Dedifferentiated amniotic fluid mesenchymal stem cell (primary cell): ENCODE measurements around the gene COPZ1.
A peak's percentile ranks its signal among the peaks of the same experiment; 100 is the strongest.
"Not testable (repeated sequence)": the region's sequence is repeated elsewhere in the genome, so short reads cannot be mapped to it uniquely, and the experiment has no call there.

Experiments used
- DNase-seq: peaks from one replicate; pipeline ENCODE4 v3.0.0-alpha.2; 2016; ENCODE audit errors: extremely low spot score

Gene COPZ1

GRCh38 chr12:54324617-54325441, at the start of gene COPZ1:
TSS of gene COPZ1 (plus strand) at chr12:54325131. CDS start at chr12:54325164, 33 bp downstream.
- DNase-seq = peak; percentile 100

DNA sequence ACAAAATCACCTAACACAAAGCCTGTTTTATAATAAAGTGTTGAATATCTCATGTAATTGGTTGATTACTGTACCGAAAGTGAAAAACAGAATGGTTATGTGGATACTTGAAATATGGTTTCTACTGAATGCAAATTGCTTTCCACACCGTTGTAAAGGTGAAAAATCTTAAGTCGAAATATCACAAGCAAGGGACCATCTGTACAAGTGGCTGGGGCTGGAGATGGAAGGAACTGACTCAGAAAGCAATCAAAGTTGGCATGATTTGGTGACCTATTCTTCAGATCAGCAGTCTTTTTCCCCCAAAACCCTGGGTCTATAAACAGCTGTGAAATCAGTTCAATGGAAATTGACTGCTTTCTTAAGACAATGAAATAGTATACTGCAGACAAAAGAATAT, 48.6 kb upstream of the COPZ1 start:
- DNase-seq = no peak

- peak; percentile 37 for DNase-seq
These were observed 47.1 kb upstream of the COPZ1 start for GRCh38 chr12:54277823-54278276.

DNA sequence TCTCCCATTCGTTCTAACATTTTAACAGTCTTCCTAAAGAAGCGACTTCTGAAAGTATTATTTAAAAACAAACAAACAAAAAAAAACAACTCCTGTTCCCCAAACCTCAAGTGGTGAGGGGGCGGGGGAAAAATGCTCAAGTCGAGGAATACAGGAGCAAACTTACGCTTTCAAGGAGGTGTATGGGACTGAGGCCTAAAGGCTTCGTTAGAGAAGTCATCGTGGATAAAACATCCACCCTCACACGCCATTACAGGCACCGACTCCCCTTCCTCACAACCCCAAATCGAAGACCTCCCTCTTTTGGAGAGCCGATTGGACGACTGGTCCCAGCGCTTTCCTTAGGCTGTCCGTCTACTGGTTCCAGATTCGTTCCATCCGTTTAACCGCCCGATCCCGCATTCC, 45.7 kb upstream of the COPZ1 start:
- no peak for DNase-seq

DNA sequence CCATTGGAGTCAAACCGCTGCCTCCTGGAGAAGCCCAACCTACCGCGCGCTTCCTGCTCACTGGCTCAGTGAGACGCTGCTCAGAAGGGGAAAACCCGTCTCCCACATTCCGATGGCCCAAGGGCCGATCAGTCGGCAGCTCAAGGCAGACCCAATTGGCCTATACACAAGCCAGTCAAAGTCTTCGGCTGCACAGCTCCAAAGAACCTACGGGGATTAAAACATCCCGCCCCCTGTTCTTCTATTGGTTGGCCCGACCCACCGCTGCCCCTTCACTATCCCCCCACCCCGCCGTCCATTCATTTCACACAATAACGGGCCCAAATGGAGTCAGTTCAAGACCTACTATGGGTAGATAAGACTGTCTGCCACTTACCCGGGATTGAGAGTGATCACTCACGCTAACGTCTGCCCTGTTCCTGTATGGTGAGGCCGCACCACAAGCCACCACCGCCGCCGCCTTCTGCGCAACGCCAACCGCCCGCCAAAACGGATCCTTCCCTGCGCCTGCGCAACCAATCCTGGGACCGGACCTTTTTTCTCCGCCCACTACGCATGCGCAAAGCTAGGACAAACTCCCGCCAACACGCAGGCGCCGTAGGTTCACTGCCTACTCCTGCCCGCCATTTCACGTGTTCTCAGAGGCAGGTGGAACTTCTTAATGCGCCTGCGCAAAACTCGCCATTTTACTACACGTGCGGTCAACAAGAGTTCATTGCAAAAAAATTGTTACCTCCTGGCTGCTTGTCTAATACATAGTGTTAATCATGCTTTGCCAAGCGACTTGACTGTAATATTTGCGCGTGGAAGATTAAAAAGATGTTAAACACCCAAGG, 45.1 kb upstream of the COPZ1 start, which contains the start of gene CBX5:
CBX5 (minus strand) TSS at position 491 of the 836 bp plus-strand sequence. CDS start 22,472 bp downstream, outside the sequence.
- peak; percentile 100 for DNase-seq

GRCh38 chr12:54280468-54281260, 44.3 kb upstream of the COPZ1 start, which contains the start of gene HNRNPA1:
TSS of gene HNRNPA1 (plus strand) at chr12:54280726. CDS start at chr12:54280808, 82 bp downstream.
- peak; percentile 100 for DNase-seq

DNA sequence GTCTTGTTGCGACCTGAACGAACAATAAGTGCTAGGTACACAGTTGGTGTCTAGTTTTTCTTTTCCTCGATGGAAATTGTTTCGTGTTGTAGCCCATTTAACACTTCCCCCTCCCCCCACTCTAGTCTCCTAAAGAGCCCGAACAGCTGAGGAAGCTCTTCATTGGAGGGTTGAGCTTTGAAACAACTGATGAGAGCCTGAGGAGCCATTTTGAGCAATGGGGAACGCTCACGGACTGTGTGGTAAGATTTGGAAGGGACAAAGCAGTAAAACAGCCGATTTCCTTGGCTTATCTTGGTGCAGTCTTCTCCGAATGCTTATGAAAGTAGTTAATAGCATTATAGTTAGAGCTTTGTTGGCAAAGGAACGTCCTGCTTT, 43.7 kb upstream of the COPZ1 start:
- not testable (repeated sequence) for DNase-seq

GRCh38 chr12:54281694-54282093, 43.2 kb upstream of the COPZ1 start:
- not testable (repeated sequence) for DNase-seq

- no peak for DNase-seq
These were observed 41.9 kb upstream of the COPZ1 start for GRCh38 chr12:54282949-54283593.

DNA sequence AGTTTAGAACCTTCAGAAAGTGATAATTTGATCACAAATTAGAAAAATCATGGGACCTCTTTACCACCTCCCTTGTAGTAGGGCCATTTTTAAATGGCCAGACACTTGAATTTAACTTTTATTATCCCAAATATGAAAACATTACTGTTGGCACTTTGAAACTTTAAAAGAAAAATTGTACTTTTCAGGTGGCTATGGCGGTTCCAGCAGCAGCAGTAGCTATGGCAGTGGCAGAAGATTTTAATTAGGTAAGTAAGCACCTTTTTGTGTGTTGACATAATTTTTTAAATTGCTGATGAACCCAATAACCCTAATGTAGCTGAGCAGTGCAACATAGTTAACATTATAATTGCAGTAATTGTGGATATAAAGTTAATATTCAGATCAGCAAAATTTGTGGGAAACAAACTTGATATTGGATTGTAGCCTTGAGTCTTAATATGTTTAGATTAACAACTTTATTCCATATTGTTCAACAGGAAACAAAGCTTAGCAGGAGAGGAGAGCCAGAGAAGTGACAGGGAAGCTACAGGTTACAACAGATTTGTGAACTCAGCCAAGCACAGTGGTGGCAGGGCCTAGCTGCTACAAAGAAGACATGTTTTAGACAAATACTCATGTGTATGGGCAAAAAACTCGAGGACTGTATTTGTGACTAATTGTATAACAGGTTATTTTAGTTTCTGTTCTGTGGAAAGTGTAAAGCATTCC, 40.7 kb upstream of the COPZ1 start:
- not testable (repeated sequence) for DNase-seq

DNA sequence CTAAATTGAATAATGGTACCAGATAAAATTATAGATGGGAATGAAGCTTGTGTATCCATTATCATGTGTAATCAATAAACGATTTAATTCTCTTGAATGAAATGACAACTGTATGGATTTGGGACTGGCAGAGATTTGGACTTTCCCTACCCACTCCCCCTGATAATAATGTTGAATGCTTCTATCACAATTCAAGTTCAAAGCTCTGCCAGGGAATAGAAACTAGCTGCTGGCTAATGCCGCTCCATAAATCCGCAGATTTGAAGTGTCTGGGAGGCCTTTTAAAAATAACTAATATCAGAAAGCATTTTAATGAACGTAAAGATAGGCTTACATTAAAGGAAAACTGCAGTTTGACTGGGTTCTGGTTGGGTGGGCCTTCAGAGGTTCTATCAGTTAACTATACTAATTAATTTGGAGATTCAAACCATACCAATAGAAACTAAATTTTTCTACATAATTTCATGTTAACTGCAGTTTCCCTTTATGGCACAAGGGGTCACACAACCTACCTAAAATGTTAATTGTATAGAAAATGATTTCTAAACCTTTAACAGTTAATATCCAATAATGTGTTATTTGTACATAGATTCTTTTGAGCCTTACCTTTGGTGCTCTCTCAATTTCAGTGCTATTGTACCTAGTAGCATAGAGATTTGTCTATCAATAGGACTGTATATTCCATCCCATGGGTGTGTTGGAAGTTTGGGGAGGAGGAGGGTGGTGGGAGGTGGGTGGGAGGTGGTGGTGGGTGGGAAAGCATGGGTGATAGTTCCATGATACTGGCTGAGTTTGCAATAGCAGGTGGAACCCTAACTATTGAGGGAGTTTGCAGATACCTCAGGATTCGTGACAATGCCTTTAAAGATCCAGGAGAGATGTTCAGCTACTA, 39.5 kb upstream of the COPZ1 start:
- no peak for DNase-seq

DNA sequence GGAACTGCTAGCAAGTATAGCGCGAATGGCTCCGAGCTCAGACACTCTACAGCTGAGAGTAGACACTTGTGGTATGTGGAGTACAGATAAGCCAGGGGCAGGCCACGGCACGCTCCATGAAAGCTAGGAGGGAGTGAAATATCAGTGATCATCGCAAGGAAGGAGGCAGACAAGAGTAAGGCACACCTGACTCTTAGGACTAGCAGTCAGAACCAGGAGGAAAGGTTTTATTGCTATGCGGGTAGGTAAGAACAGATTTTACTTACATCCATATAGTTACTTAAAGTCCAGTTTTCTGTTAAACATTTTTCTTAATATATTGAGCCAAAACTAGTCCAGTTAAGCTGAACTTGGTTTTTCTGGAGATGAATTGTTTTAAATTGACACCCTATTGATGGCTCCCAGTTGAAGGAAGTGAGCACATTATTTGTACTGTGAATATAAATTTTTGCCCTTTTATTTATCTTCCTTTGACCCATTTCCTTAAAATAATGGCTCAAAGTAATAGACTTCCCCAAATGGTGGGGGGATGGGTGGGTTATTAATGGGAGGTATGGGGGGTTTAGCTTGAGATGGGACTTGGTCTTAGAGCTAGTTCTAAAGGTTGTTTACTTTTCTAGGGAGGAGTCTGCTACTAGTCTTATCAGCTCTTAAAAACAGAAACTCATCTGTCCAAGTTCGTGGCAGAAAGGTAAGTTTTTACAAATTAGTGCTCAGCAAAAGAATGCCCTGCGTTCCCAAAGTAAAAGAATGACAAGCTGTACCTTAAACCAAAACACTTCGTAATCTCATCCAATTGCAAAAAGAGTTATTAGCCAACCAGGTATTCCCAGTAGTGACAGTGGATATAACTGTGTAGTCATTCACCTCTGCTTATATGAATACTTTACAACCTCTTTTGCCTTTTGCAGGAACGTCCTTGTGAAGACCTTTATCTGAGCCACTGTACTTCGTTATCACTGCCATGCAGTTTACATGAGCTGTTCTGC, 38.6 kb upstream of the COPZ1 start:
- no peak for DNase-seq

- no peak for DNase-seq
These were observed 37.4 kb upstream of the COPZ1 start for GRCh38 chr12:54287261-54288157.

- no peak for DNase-seq
These were observed 32.6 kb upstream of the COPZ1 start for GRCh38 chr12:54292083-54292930.

DNA sequence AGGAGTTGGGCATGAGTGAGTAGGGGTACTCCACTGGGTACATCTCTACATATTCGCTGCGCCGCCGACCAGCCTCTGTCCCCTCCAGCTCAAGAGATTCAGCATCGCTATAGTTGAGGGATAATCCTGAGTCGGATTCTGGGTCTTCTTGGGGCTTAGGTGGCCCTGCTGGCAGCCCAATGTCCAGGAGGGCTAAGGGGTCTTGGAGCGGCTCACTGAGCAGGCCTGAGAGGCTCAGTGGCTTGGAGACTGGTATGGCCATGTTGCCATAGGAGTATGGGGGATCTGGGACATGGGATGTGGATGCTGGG, 32.0 kb upstream of the COPZ1 start:
- no peak for DNase-seq

DNA sequence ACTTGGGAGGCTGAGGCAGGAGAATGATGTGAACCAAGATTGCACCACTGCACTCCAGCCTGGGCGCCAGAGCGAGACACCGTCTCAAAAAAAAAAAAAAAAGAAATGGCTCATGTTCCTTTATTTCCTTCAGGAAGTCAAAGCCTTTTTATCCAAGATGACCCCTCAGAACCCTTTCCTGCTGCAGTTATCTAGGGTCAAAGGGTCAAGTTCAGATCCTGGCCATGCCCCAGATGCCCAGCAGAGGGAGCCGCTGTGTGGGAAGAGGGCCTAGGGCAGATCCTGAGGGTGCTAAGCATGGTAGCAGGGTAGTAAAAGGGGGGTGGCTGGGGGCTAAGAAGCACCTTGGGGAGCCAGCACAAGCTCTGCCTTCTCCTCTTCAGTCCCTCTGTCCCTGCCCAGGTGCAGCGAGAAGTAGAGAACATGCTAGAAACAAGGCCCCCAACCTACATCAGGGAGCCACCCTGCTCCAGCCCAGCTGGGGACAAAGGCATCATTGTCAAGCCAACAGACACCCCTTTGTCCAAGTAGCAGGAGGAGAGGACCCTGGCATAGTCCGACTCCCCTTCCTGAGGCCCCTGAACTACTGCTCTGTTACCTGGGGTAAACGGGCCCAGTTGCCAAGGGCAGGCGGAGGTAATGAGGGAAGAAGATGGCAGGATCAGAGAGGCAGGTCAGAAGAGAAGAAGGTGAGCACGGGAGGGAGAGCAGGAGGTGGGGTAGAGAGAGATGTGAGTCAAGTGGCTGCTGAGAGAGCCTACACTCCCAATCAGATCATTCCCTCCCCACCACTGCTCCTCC, 30.6 kb upstream of the COPZ1 start:
- DNase-seq = no peak
